Measurements from ENCODE around the gene PPP6R3.

PPP6R3 gene

GRCh38 chr11:68528630-68529029, 68.1 kb downstream of the PPP6R3 start:
- DNase-seq (ENCODE audit: low read depth, low spot score) = no peak
- no peak overlapping the region for H3K4me3 ChIP-seq (ENCODE audit: low read depth, low read length)
- TF ChIP-seq CTCF (IDR thresholded peaks at IDR 0.05; ENCODE audit: insufficient read depth, low read length, missing control alignments) = no peak
- ChIA-PET CTCF (no interaction called here), POLR2A (no interaction called here)

- CTCF ChIA-PET = interaction anchor here (1.2 kb wide), 2 partner anchors 9 to 25 kb away, joined by 3 read pairs; no protein-coding TSS in a partner anchor
- POLR2A ChIA-PET = no interaction called here
- no peak for DNase-seq (ENCODE audit: low read depth, low spot score)
- no peak for TF ChIP-seq CTCF (IDR thresholded peaks at IDR 0.05; ENCODE audit: insufficient read depth, low read length, missing control alignments)
- no peak overlapping the region for H3K4me3 ChIP-seq (ENCODE audit: low read depth, low read length)
Observed at GRCh38 chr11:68531129-68531693, 70.7 kb downstream of the PPP6R3 start.

- TF ChIP-seq CTCF (IDR thresholded peaks at IDR 0.05; ENCODE audit: insufficient read depth, low read length, missing control alignments) = no peak
- H3K4me3 ChIP-seq (ENCODE audit: low read depth, low read length) = no peak overlapping the region
- POLR2A ChIA-PET = no interaction called here
- no peak for DNase-seq (ENCODE audit: low read depth, low spot score)
- CTCF ChIA-PET = no interaction called here
Observed at GRCh38 chr11:68532727-68533369, 72.3 kb downstream of the PPP6R3 start.

- no peak for TF ChIP-seq CTCF (IDR thresholded peaks at IDR 0.05; ENCODE audit: insufficient read depth, low read length, missing control alignments)
- POLR2A ChIA-PET = no interaction called here
- no peak for DNase-seq (ENCODE audit: low read depth, low spot score)
- no peak overlapping the region for H3K4me3 ChIP-seq (ENCODE audit: low read depth, low read length)
- CTCF ChIA-PET = no interaction called here
Observed at GRCh38 chr11:68533945-68534344, 73.4 kb downstream of the PPP6R3 start.

- CTCF ChIA-PET = interaction anchor here (1.0 to 1.6 kb wide), 2 partner anchors 11 to 12 kb away, joined by 3 to 6 read pairs; no protein-coding TSS in a partner anchor
Observed at GRCh38 chr11:68535098-68535497, 74.5 kb downstream of the PPP6R3 start.

GRCh38 chr11:68536706-68537105, 76.2 kb downstream of the PPP6R3 start:
- H3K4me3 ChIP-seq (ENCODE audit: low read depth, low read length) = no peak overlapping the region
- TF ChIP-seq CTCF (IDR thresholded peaks at IDR 0.05; ENCODE audit: insufficient read depth, low read length, missing control alignments) = no peak
- ChIA-PET POLR2A (no interaction called here), CTCF (no interaction called here)
- no peak for DNase-seq (ENCODE audit: low read depth, low spot score)

More at GRCh38 chr11:68535098-68535497, 74.5 kb downstream of the PPP6R3 start:
- H3K4me3 ChIP-seq (ENCODE audit: low read depth, low read length) = no peak overlapping the region
- DNase-seq (ENCODE audit: low read depth, low spot score) = no peak
- no peak for TF ChIP-seq CTCF (IDR thresholded peaks at IDR 0.05; ENCODE audit: insufficient read depth, low read length, missing control alignments)
- POLR2A ChIA-PET = no interaction called here
